Fibroblast of skin of right quadriceps (primary cell): Measurements from ENCODE around the gene DDX6.
"Not testable (repeated sequence)": the region's sequence is repeated elsewhere in the genome, so short reads cannot be mapped to it uniquely, and the experiment has no call there.

ENCODE experiments used
- DNase-seq: peaks from one replicate; pipeline ENCODE4 v3.0.0-alpha.2; 2013

Gene DDX6

DNA sequence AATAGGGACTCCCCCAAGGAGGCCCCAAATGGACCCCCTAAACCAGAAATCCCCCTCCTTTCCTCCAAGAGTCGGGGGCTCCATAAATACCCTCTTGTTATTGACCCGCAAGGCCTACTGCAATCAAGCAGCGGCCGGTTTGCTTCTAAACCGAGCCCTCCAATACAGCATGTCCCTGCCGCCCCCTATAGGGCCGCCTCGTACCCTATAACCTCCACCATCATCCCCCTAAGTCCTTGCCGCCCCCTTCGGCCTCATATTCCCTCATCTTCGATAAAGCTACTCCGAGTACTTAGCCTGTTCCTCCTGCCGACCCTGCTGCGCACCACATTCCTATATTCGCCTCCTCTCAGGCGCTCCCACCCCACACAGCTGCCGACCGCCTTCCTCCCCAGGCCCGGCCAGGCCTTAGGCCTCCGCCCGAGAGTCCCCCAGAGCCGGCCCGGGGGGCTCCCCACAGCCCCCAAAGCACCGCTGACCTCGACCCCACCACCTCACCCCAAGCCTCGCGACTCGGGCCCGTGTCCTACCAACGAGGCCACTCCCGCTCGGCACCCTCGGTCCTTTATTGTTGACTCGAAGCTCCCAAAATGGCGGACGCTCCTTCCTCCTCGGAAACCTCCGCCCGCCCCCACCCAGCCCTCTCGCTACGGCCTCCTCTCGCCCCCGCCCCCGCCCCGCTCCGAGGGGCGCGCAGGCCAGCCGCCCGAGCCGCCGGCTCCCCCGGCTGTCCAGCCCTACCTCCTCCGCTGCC, 430 bp downstream of the DDX6 start:
- DNase-seq, result peak; percentile 60

DNA sequence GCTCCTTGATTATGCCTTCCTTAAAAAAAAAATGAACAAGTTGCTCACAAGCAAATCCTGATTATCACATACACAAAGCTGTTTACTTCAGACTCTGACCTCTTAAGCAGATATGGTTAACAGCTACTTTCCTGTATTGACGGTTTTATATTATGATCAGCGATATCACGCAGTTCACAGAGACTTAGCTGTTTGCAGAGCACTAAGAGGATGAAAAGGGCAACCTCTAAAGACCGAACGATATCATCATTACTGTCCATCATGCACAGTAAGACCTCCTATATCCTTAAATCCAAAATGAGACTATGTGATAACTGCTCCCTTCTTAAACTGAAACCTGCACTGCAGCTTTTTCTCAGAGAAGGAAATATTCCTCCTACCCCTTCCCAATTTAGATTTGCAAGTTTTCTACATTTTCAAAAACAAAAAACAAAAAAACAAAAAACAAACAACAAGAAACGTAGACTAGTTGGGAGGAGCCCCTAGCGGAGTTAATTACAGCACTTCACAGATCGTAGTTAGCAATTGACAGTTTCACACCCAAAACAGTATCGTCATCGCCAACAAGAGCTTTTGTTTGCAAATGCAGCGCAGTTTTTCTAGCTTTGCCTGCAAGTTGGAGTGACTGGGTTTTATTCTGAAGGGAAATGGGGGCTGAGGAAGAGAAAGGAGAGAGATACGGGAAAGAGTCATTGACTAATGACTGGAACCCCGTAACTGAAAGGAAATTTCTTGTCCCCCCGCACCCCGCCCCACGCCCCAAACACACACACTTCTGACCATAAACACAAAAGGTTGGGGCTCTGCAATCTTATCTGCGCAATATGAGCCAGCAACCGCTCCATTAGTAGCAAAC, 1.2 kb downstream of the DDX6 start:
- peak; percentile 11 for DNase-seq

DNA sequence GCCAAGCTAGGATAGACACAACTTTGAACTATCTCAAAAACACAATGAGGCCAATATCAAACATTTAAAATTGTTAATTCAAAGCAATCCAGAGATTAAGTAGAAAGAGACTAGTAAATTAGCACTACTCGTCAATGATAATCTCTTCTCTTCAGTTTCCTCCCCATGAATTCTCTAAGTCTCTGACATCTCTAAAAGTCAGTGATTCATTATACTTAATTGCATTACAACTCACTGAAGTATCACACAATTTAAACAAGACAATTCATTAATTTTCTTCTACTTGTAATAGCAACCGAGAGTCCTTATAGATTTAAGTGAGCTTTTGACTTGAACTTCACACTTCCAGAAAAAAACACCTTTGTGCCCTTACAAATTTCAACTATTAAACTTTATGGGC, 4.3 kb downstream of the DDX6 start:
- DNase-seq, result no peak

DNA sequence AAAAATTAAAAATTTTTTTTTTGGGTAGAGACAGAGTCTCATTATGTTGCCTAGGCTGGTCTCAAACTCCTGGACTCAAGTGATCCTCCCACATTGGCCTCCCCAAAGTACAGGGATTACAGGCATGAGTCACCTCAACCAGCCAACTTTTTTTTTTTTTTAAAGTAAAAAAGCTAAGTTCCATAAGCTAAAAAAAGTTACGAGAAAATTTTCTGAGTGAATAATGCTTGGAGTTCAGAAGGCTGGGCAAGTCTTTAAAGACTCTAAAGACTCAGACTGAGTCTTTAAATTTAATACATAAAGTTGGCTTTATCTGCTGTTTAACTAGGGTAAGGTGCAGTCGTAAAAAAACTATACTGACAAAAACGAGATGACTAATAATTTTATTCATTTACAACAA, 5.6 kb downstream of the DDX6 start:
- peak; percentile 42 for DNase-seq

DNA sequence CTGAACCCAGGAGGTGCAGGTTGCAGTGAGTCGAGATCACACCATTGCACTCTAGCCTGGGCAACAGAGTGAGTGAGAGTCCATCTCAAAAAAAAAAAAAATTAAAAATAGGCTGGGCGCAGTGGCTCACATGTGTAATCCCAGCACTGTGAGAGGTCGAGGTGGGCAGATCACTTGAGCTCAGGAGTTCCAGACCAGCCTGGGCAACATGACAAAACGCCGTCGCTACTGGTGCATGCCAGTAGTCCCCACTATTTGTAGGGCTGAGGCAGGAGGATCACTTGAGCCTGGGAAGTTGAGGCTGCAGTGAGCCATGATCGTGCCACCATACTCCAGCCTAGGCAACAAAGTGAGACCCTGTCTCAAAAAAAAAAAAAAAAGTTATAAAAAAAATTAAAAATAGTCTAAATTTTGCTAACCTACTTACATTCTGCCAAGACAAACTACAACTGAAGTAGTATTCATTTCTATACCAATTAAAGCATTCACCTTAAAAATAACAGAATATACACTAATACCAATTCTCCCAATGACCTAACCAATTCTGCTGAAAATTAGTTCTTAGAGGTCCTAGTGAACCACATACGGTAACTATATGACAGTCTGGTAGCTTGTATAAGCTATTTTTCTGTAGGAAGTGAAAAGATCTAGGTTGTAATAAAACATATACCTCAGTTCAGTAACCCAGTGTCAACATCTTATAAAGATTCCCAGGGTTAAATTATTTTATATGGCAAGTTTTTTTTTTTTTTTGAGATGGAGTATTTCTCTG, 7.1 kb downstream of the DDX6 start:
- no peak for DNase-seq

DNA sequence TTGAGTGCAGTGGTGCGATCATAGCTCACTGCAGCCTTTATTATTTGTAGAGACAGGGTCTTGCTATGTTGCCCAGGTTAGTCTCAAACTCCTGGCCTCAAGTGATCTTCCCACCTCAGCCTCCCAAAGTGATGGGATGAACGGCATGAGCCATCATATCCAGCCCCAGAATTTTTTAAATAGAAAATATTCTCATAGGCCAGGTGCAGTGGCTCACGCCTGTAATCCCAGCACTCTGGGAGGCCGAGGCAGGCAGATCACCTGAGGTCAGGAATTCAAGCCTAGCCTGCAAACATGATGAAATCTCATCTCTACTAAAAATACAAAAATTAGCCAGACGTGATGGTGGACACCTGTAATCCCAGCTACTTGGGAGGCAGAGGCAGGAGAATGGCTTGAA, 7.6 kb downstream of the DDX6 start:
- not testable (repeated sequence) for DNase-seq

DNA sequence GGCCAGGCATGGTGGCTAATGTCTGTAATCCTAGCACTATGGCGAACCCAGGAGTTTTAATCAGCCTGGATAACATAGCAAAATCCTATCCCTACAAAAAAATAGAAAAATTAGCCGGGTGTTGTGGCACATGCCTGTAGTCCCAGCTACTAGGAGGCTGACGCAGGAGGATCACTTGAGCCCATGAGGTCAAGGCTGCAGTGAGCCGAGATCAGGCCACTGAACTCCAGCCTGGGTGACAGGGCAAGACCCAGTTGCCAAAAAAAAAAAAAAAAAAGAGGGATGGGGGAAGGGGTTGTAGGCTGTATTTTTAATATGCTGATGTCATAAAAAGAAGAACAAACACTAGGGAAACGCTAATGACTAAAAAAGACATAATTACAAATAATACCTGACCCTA, 12.1 kb downstream of the DDX6 start:
- no peak for DNase-seq

DNA sequence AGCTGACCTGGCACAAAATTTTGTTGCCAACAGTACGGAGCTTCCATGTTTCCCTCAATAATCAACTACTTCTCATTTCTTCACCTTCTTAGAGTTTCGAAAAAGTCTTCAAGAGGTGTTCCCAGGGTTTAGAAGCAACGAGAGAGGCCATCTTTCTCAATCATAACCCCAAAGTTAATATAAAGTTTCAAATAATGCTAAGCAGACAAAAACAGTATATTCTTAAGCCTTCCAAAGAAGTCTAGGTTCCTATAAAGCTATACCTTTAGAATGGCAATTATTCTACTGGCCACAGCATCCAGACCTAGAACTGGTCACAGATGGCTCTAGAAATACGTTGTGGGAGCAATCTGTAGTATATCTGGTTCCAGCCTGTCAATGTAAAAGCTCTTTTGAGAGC, 16.9 kb downstream of the DDX6 start:
- no peak for DNase-seq

DNA sequence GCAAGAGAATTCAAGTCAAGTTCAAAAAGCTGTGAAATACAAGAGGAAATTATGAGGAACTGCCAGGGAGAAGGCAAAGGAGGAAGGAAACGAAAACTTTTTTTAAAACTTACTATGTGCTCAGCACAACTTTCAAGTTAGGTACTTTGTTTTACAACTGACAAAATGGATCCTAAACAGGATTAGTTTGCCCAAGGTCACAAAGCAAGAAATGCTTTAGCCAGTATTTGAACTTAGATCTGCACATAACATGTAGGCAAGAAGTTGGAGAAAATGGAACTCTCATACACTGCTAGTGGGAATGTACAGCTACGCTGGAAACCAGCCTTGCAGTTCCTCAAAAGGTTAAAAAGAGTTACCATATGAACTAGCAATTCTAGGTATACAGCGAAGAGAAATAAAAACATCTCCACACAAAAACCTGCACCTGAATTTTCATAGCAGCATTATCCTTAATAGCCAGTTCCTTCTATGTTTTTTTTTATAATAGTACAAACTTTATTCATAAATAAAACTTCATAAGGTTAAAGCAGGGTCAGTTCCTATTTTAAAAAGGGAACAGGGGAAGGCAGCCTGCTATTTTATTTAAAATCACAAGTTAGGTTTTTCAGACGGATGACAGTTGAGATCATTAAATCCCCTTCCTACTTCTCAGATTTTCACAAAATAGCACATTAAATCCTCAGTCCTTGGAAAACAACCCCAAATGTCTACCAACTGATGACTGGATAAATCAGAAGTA, 19.2 kb downstream of the DDX6 start:
- no peak for DNase-seq

DNA sequence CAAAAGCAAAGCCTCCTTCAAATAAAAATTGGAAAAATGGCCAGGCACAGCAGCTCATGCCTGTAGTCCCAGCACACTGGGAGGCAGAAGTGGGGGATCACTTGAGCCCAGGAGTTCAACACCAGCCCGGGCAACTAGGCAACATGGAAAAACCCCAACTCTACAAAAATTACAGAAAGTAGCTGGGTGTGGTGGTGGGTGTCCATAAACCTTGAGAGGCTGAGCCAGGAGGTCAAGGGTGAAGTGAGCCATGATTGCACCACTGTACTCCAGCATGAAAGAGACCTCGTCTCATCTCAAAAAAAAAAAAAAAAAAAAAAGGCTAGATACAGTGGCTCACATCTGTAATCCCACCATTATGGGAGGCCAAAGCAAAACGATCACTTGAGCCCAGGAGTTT, 22.3 kb downstream of the DDX6 start:
- no peak for DNase-seq

DNA sequence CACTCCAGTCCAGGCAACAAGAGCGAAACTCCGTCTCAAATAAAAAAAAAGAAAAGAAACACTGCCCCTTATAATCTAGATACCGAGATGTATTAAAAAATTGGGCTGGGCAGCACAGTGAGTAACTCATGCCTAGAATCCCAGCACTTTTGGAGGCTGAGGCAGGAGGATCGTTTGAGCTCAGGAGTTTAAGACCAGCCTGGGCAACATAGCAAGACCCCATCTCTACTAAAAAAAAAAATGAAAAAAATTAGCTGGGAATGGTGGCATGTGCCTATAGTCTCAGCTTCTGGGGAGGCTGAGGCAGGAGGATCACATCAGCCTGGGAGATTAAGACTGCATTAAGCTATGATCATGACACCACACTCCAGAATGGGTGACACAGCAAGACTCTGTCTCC, 24.9 kb downstream of the DDX6 start:
- DNase-seq, result no peak

DNA sequence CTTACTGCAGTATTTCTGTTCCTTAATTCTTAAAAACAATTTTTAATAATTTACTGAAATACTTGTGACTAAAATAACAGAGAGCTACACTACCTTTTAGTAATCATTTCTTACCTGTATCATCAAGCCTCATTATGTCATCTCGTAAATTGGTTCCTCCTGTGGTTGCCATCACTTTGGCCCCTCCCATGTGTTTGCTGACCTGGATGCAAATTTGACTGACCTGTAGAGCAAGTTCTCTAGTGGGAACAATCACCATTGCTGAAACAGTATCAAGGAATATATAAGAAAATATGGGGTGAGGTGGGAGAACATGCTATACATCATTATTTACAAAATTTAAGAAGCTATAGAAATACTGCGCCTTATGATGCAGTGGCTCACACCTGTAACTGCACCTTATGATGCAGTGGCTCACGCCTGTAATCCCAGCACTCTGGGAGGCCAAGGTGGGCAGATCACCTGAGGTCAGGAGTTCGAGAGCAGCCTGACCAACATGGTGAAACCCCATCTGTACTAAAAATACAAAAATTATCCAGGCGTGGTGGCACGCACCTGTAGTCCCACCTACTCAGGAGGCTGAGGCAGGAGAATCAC, 25.8 kb downstream of the DDX6 start:
- DNase-seq, result not testable (repeated sequence)

DNA sequence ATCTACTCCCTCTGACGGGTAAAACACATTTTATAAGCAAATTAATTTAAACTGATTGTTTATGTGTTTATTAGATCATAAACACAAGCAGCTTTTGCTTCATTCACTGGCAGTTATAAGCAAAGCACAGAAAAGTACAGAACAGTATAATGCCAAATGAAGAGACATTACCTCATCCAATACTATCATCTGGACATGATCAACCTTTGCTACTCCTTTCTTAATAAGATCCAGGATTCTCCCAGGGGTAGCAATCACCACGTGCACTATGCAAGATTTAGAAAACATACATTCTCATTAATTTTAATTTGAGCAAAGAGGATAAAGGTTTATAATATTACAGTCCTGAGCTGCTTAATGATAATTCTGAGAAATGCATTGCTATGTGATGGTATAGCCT, 27.9 kb downstream of the DDX6 start:
- no peak for DNase-seq

DNA sequence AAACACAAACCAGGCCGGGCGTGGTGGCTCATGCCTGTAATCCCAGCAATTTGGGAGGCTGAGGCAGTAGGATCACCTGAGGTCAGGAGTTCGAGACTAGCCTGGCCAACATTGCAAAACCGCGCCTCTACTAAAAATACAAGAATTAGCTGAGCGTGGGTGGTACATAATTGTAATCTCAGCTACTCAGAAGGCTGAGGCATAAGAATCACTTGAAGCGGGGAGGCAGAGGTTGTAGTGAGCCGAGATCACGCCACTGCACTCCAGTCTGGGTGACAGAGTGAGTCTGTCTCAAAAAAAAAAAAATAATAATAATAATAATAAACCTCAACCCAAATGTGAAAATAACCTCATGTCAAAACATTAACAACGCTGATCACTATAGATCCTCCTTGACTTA, 29.0 kb downstream of the DDX6 start:
- DNase-seq, result not testable (repeated sequence)

DNA sequence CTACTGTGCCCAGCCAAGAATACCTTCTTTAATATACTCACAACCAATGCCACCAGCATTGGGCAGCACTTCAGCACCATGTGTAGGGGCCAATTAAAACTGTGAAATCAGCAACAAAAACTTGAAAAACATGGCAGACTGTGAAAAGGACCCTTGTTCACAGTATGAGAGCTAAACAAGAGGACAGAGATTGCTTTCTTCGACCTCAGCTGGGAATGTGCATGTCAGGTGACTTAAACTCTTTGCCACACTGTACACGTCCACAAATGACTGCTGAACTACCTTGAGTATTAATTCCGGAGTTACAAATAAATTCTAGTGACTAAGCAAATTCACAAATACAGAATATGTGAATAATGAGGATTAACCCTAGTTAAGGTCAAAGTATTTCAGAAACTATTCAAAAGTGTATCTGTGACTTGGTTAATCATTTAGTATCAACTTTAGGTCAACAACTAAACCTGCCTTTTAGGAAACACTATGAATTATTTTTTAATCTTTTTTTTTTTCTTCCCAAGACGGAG, 33.0 kb downstream of the DDX6 start:
- no peak for DNase-seq

DNA sequence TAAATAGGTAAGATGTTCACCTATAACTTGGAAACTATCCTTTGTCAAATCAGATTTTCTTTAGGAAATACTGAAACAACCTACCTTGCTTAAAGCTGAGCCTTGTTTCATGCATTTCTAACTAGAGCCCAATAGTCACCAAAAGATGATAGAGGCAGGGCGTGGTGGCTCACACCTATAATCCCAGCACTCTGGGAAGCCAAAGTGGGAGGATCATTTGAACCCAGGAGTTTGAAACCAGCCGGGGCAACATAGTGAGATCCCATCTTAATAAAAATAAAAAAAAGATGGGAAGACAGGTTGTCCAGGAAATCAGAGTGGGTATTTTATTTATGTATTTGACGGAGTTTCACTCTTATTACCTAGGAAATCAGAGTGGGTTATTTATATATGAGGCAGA, 38.3 kb downstream of the DDX6 start:
- DNase-seq, result no peak

DNA sequence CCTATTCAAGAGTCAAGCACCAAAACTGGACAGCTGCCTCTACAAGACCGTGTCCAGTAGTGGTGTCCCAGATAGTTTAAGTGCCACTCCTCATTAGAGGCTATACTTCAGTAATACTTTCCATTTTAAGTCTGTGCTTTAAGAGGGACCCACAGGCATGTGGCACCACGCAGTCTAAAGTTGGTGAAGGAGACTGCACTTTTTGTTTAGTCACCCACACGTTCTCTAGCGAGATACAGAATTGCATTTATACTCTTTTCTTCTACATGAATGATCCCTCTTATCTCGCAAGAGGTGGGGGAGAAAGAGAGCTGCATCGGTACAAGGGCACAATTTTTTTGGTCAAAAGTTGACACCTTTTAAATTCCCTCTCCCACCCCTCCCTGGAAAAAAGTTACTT, 41.5 kb downstream of the DDX6 start:
- no peak for DNase-seq

DNA sequence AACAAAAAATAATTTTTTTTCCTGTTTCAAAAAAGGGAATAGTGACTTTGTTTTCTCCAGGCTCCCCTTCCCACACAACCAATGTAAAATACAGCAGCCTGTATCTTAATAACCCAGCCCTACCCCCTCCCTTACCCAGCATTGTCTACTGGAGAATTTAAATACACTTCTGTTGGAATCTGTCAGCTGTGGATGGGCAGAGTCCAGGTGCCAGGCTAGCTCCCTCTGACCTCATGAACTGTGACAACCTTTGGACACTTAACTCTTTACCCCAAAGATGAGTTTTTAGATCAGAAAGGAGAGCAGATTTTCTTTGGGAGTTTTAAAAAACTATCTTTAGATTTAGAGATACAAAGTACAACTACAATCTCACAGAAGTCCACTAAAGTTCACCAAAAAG, 42.9 kb downstream of the DDX6 start:
- no peak for DNase-seq

DNA sequence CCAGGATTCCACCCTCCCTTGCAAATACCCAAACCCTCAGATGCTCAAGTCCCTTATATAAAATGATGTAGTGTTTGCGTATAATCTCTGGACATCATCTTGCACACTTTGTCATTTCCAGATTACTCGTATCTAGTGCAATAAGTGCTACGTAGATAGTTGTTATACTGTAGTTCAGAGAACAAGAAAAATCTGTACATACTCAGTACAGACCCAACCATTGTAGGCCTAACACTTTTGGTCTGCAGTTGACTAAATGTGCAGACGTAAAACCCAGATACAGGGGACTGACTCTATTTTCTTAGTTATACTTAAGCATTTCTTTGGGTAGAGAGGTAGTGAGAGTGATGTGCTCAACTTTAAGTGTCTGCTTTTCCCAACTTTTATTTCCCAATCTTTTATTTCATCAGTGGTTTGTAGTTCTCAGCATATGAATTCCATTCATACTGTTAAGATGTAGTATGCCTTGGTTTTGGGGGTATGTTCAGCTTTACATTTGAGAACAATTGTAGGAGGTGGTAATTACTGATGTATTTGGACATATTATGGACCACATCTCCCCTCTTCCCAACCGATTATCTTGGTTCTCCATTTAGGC, 43.9 kb downstream of the DDX6 start:
- peak; percentile 32 for DNase-seq

DNA sequence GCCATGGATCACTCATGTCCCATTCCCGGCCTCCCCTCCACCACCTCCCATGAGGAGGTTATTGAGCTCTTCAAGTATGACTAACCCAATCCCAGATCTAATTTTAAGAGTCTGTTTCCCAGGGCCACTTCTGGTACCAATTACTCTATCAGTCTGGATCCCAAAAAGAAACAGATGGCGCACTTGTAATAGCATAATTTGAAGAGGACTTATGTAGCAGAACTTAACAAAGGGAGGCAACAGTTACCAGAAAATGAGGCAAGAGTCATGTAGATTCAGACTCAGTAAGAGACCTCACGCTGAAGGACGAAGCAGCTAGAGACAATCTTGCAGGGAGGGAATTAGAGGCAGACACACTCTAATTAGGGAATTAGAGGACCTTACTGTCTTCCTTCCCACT, 46.9 kb downstream of the DDX6 start:
- DNase-seq, result peak; percentile 47

DNA sequence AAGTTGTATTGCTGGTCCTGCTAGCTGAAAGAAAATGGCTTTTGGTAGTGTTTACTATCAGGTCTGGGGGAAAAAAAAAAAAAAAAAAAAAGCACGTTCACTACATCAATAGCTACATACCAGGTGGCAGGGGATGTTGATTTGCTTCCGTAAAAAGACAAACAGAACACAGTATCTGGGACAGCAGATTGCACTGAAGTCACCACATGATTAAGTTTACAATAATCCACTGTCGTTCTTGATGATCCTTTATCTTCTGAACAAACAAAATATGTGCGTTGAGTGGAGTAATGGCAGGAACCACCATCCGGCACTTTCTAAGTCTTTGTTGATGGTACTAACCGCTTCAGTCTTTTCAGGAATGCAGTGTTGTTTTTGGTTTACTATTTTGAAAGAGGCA, 48.7 kb downstream of the DDX6 start:
- no peak for DNase-seq

DNA sequence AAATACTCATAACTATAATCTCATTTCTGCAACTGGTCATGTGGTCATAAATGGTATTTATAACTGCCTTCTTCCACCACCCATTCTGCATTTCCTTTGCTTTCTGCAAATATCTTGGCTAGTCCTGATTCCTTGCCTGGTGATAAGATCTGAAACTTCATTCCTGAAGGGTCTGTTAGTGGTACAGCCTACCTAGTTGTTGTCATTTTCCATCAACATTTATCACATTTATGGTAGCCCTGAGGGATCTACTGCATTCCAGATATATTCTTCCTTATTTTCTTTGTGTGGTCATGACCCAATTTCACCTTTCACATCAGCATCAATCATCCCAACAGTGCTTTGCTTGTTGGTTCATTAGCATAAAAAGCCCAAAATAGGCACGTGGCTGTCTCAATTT, 50.1 kb downstream of the DDX6 start:
- DNase-seq, result peak; percentile 6
